GM21423 (cell line): ENCODE results near the gene EDIL3.

ENCODE experiments used
- ATAC-seq: cut with Tn5 transposase; IDR thresholded peaks from one replicate; pipeline ENCODE4 v1.9.1; 2021; ENCODE audit warnings: mild to moderate bottlenecking, moderate library complexity; ENCODE audit not compliant: unreplicated experiment

EDIL3 gene

DNA sequence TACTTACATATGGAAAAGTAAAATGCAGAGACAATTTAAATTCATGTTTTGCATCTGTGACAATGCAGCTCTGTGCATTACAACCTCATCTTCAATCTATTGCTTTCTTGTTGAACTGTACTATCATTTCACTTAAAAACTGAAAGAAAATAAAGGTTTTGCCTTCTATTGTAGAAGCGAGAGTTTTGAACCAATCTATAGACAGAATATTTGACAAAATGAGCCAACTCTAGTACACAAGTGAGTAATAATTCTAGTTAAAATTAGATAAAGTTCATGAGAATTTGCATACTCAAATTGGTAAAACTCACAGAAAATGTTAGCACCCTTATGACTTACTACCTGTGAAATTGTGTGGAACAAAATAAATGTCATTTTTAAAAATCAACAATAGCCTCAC lies 123.7 kb downstream of the EDIL3 start:
- no peak for ATAC-seq

DNA sequence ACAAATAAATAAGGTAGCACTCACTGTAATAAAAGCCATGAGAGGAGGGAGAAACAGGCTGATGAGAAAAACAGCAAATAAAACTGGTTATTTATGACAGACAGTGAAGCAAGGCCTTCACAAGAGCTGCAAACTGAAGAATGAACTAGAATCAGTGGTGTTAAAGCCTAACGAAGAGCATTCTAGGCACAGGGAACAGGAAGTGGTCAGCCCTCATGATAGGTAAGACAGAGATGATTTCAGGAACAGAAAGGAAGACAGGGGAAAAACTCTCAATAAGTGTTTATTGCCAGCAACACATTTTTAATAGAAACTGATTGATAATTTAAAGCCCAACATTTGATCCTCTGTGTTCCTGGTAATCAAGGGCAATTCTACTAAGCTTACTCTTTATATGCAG lies 124.5 kb downstream of the EDIL3 start:
- peak; percentile 78 for ATAC-seq

DNA sequence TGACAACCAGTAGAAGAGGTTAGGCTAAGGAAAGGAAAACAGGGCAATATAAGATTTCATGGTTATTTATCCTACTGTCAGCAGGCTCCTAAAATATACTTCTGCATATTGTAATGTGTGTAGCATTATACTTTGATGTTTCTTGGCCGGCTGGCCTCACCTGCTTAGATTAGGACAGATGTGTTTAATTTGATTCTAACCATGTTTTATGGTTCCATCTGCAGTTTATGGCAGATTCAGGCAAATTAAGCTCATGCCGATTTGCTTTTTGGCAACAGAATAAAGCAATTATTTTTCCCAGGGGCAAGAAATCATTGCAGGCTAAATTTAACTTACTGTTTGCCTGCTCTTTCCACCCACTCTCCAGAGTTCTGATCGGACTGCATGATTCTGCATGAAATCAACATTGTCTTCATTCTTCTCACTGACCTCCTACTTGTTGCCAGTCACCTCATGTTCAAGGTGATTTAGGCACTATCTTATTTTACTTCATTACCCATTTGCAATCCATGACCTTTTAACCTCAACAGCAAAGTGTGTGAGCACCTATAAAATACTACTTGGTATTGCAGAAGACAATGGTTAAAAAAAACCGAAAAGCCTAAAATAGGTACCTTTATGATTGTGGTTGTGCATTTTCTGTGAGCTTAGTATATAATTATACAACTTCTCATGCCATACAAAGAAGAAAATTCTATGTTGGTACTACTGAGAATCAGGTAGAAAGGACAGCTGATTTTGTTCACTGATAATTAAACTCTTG lies 125.2 kb downstream of the EDIL3 start:
- no peak for ATAC-seq

DNA sequence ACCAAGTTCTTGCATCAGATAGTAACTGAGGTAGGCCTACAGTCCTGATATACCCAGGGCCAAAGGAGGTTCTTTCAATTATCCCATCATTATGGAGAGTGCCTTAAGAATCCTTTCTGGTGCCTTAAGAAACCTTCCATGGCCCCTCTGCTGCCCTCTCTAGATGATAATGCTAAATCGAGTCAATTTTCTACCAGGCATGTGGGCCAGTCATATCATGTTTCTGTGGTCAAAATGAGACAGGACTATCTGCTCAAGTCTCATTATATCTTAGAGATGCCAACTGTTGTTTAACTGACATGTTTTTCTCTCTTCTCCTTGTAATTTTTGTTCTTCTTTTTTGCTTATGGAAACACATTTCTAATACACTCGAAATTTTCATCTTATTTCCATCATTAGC lies 127.6 kb downstream of the EDIL3 start:
- no peak for ATAC-seq

DNA sequence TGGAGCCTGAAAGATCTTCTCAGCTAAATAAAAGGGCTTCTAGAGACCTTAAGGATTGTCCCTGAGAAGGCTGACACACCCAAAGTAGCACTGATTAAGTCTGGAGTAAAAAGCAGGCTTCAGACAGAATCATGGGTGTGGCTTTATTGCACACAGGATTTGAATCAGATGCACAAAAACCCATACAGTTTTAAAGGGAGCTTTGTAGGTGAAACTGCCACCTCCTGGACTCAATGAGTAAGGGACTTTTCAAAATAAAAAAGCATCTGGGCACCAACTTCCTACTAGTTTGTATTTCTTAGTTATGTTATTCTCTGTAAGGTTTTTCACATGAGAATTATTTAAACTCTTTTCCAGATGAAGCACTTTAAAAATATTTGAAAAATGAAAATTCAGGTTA lies 129.4 kb downstream of the EDIL3 start:
- ATAC-seq: no peak

DNA sequence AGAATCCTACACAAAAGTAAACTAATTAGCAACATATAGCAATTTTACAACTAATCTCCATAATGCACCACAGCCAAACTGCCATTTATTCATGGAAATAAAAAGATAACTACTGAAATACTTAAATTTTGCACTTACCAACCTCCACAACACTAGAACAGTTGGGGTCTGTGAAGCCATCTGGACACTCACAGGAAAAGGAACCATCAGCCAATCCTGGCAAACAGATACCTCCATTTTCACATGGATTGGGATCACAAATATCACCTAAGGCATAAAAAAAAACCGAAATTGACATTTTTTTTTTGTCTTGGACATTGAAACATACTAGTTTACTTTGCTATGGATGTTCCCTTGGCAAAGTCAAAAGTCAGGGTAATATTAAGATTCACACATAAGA lies 130.7 kb downstream of the EDIL3 start:
- no peak for ATAC-seq

DNA sequence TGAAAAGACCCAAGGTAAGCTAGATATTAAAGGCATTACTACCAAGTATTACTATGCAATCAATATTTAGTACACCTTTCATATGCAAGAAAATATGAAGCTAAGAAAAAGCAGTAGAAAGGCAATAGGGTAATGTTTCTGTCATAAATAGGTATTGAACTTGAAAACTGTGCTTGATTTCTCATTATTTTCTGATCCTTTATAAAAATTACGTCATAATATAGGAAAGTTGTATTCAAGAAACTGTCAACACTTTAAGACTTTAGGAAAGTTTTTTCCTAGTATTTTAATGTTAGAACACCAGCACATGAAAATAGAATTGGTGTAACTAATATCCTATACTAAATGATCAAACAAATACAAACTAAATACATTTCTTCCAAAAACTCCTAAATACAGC lies 133.2 kb downstream of the EDIL3 start:
- no peak for ATAC-seq

DNA sequence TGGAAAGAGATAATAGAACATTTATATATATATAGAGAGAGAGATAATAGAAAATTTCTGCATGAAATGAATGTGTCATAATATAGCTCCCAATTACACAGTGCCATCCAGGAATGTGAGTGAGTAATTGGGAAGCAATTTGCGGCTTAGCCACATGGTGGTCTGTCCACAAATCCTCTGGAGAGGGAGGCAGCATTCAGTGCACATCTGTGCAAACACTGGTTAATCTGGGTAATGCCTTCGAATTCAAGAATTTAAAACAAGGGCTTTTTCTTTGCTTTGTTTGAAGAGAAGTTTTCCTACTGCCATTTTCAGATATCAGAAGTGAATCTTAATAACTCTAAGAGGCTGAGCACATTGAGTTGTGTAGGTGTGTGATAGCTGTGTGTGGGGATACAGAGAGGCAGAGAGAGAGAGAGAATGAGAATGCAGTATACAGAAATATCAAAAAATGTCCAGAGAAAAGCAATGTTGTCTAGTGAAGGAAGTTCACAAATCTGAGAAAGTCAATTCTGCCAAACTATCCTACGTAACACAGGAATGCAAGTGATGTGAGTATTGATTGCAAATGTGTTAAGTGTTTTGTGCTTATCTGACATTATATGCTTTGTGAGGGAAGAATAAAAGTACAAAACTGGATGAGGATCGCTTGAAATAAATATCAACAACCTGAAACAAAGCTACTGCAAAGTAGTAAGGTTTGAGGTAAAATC lies 134.6 kb downstream of the EDIL3 start:
- no peak for ATAC-seq

DNA sequence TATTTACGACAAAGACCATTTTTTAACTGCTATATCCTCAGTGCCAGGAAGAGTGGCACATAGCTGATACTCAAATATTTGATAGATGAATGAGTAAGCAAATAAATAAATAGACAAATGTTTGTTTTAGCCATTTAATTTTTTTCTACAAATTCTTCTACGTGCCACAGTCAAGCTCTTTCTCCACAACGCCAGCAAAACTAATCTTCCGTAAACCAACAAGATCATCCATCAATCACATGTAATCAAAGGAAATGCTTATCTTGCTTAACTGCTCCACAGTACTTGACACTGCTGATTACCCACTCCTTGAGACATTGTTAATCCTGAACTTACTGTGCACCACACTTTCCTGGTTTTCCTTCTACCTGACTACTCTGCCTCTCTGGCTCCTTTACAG lies 136.7 kb downstream of the EDIL3 start:
- no peak for ATAC-seq

DNA sequence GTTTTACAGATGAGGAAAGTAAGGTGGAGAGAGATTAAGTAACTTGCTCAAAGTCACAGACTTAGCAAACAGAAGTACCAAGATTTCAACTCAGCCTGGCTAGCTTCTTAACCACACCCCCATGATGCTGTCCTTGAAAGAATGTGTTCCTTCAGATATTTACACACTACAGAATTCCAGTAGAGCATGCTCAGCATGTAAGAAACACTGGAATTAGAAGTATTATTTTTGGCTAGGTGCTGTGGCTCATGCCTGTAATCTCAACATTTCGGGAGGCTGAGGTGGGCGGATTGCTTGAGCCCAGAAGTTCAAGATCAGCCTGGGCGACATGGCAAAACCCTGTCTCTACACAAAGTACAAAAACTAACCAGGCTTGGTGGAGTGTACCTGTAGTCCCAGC lies 142.4 kb downstream of the EDIL3 start:
- ATAC-seq: no peak

DNA sequence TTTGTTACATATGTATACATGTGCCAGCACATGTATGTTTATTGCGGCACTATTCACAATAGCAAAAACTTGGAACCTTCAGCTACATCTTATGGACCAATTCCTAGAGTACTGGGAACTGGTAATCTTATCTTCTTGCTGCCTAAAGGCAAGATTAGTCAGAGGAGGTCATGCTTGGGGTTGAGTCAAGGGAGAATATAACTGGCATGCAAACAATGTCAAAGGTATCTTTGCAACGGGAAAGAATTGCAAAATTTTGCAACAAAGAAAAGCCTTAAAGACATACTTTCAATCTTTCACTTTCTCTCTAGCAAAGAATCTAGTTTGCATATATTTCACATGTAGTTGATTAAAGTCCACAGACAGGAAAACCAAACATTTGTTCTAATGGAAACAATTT lies 145.2 kb downstream of the EDIL3 start:
- no peak for ATAC-seq

DNA sequence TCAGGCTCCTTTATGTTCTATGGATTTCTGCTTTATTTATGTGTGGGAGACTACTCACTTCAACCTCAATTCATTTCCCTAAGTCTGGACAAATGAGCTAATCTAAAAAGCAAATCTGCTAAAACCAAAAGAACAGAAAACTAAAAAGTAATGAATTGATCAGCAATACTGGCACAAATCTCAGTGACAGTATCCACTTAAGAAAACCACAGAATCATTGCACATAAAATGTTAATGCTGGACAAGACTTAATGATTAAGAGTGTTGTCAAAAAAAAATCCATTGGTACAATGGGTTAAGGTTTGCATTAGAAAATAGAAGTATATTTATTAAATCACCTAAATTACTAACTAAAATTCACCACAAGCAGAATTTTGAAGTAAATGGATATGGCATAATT lies 147.6 kb downstream of the EDIL3 start:
- ATAC-seq: no peak

DNA sequence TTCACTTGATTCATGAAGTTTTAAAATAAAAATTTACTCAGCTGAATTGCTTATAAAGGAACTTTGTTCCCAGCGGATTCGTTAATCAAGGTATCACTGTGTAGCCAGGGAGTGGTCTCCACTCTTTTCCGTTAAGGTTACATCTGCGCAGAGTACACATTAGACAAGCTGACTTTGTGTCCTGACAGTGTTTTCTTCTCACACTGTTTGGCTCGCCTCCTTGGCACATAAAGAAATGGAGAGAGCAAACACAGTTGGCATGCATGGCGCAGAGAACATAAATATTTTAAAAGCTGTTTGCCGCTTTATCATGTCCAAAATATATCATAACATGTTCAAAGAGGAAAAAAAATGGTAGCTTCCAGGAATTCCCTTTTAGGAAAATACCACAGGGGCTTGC lies 153.2 kb downstream of the EDIL3 start:
- ATAC-seq: no peak

DNA sequence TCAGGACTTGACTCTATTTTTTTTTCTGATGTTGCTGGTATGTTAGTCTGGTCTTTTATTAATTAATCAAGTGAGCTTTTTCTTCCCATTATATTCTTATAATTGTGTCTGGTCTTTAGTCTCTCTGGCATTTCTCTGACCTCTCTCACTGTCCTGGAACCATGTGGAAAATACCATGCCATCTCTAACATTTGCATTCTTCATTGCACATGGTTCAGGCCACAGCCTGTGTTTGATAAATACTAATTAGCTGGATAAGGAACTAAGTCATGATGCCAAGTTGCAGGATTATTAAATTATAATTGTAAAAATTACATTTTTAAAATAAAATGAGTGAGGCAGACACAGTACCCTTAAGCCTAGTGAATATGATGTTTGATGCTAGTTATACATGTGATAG lies 155.6 kb downstream of the EDIL3 start:
- no peak for ATAC-seq

DNA sequence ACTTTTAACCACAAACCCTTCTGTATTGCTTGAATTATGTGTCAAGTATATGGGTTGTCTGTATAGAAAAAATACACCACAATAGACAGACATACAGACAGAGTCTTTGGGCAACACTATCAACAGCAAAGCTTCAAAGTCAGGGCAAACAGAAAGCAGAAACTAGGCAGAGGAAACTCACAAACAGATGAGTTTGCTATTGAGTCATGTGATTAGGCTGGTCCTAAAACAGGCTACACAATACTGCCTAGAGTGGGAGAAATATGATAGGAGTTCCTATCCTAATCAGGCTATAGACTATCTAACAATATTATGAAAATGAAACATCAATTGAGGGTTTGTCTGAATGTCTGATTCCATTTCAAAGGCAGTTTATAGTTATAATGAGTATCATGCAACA lies 156.4 kb downstream of the EDIL3 start:
- ATAC-seq: no peak

DNA sequence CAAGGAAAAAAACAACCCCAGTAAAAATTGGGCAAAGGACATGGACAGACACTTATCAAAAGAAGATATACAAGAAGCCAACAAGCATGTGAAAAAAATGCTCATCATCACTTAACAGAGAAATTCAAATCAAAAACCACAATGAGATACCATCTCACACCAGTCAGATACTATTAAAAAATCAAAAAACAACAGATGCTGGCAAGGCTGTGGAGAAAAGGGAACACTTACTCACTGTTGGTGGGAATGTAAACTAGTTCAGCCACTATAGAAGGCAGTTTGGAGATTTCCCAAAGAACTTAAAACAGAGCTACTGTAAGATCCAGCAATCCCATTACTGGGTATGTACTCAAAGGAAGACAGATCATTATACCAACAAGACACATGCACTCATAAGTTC lies 157.4 kb downstream of the EDIL3 start:
- no peak for ATAC-seq

DNA sequence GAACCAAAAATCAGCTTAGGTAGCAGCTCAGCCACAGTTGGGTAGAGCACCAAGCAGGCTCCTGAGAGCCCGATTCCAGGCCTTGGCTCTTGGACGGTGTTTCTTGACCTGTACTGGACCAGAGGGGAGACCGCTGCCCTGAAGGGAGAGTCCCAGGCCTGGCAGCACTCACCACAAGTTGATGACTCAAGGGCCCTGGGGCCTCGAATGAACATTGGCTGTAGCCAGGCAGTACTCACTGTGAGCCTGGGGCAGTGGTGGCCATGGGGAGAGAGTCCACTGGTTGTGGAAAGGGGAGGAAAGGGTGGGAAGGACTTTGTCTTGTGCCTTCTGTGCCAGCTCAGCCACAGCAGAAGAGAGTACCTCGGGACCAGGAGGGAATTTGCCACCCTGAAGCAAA lies 166.1 kb downstream of the EDIL3 start:
- no peak for ATAC-seq

DNA sequence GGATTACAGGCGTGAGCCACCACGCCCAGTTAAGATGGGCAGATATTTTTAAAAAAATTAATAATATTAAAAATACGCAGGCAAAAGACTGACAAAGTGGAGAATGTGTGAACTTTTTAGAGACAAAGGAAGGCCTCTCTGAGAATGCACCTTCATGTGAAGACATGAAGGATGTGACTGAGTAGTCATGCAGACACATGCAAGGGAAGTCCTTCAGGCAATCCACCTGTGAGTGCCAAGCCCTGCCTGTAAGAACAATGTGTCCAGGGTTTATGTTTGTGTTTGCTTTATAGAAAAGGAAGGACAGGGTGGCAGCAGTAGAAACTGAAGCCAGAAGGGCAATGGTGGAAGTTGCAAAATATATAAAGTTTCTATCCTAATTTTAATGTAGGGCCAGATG lies 169.2 kb downstream of the EDIL3 start:
- ATAC-seq: no peak

DNA sequence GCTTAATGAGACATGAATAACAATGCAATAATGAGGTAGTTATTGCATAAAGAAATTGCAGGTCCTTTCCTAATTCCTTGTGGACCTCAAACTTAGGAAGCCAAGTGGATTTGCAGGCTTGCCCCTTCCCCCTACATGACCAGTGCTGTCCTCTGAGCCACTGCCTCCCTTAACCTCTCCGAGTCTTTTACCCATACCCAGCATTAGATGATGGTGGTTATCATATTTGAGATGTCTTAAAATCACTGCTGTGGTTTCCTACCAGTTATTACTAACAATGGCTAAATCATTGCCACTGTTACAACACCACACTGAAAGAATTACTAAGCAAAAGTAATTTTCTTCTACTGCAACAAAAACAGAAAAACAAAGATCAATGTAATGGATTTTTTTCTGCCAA lies 170.8 kb downstream of the EDIL3 start:
- ATAC-seq: no peak

DNA sequence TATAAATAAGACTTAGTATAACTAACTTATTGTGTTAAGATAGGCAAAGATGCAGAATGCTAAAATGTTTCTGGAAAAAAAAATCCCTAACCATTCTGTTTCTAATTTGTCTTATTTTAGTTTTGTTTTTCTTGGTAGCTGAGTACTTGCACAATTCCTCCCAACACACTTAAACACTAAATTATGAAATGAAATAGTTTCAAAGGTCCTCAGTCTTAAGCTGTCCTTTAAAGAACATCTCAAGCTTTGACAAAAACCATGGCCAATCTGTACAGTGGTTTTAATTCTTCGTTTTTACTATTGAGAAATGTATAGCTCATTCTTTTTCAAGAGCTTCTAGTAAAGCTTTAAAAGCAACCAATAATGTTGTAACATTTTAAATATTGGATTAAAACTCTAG lies 171.5 kb downstream of the EDIL3 start:
- ATAC-seq: no peak

DNA sequence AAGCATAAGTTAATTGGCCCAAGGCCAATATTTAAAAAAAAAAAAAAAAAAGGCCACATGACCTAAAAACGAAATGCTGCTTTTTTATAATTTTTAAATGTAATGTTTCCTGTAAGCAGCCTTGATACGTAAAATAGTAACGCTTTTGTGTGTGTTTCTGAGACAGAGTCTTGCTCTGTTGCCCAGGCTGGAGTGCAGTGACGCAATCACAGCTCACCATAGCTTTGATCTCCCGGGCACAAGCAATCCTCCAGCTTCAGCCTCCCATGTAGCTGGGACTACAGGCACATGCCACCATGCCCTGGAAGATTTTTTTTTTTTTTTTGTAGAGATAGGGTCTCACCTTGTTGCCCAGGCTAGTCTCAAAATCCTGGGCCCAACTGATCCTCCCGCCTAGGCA lies 179.9 kb downstream of the EDIL3 start:
- no peak for ATAC-seq

DNA sequence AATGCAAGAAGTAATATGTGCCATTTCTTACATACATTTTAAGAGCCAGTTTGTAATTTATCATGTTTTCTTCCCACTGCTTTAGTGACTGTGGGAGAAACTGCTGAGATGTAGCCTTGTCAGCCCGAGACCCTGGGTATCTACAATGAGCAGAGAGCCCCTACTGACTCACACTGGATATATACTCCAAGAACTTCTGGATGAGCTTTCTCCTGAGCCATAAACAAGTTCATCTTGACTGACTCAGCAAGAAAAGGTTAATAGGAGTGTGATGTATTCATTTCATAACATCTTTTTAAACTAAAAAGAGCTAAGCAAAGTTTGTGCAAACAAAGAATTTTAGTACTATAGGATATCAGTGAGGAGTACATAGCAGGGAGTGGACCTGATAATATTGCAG lies 182.5 kb downstream of the EDIL3 start:
- ATAC-seq: no peak

DNA sequence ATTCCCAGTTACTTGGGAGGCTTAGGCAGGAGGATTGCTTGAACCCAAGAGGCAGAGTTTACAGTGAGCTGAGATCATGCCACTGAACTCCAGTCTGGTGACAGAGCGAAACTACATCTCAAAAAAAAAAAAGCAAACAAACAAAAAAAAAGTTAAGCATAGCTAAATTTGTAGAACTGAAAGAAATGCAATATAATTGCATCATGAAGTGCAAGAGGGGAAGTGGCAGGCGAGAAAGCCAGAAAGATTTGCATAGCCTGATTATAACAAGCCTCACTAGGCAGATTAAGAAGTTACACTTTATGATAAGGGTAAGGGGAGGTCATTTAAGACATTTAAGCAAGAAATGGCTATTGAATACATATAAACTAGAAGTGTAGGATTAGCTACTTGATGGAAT lies 187.1 kb downstream of the EDIL3 start:
- no peak for ATAC-seq
